GM23248 (cell line): ENCODE data around the gene LIPJ. TPM values are rescaled to one million over a fixed set of nuclear protein-coding genes. Genes with fewer than 3 reads are reported as not detected.

Experiments
- DNase-seq: peaks from one replicate; pipeline ENCODE4 v3.0.0-alpha.2; 2015
- H2AFZ ChIP-seq: fragments of 200-600 bp; sonication (generic); 2 replicates; pipeline ENCODE4 v1.6.1; 2016; ENCODE audit warnings: antibody characterized with exemption
- H3F3A ChIP-seq: fragments of 200-600 bp; sonication (generic); 2 replicates; pipeline ENCODE4 v1.6.1; 2016; ENCODE audit warnings: mild to moderate bottlenecking, antibody characterized with exemption, mixed run types; ENCODE audit not compliant: insufficient read depth
- H3K27ac ChIP-seq: fragments of 200-600 bp; sonication (generic); 2 replicates; pipeline ENCODE4 v1.5.1; 2016; ENCODE audit warnings: mild to moderate bottlenecking
- H3K27me3 ChIP-seq: fragments of 200-600 bp; sonication (generic); replicated peaks from 2 replicates; pipeline ENCODE4 v1.6.1; 2016; ENCODE audit warnings: mild to moderate bottlenecking; ENCODE audit not compliant: insufficient read depth
- H3K36me3 ChIP-seq: fragments of 200-600 bp; sonication (generic); 2 replicates; pipeline ENCODE4 v1.6.1; 2016; ENCODE audit warnings: low read depth, mild to moderate bottlenecking
- H3K4me1 ChIP-seq: fragments of 200-600 bp; sonication (generic); 2 replicates; pipeline ENCODE4 v1.6.1; 2016; ENCODE audit warnings: mild to moderate bottlenecking; ENCODE audit not compliant: insufficient read depth
- H3K4me2 ChIP-seq: fragments of 200-600 bp; sonication (generic); one replicate; pipeline ENCODE4 v1.6.1; 2016; ENCODE audit warnings: mild to moderate bottlenecking; ENCODE audit not compliant: unreplicated experiment
- H3K4me3 ChIP-seq: fragments of 200-600 bp; sonication (generic); 2 replicates; pipeline ENCODE4 v1.5.1; 2016; ENCODE audit warnings: mild to moderate bottlenecking
- H3K79me2 ChIP-seq: fragments of 200-600 bp; sonication (generic); 2 replicates; pipeline ENCODE4 v1.6.1; 2016; ENCODE audit warnings: mild to moderate bottlenecking; ENCODE audit not compliant: insufficient read depth
- H3K9ac ChIP-seq: fragments of 200-600 bp; sonication (generic); 2 replicates; pipeline ENCODE4 v1.6.1; 2016; ENCODE audit warnings: mild to moderate bottlenecking
- H3K9me2 ChIP-seq: fragments of 200-600 bp; sonication (generic); 2 replicates; pipeline ENCODE4 v1.6.1; 2016; ENCODE audit warnings: mixed run types, mild to moderate bottlenecking, moderate library complexity; ENCODE audit not compliant: insufficient read depth
- H3K9me3 ChIP-seq: fragments of 200-600 bp; sonication (generic); one replicate; pipeline ENCODE4 v1.6.1; 2017; ENCODE audit warnings: low read depth
- H4K20me1 ChIP-seq: fragments of 200-600 bp; sonication (generic); 2 replicates; pipeline ENCODE4 v1.6.0; 2016; ENCODE audit not compliant: insufficient read depth
- EZH2 ChIP-seq: fragments of 200-600 bp; sonication (generic); IDR thresholded peaks from 2 replicates; pipeline ENCODE4 v1.6.1; 2018; ENCODE audit warnings: antibody characterized with exemption, mild to moderate bottlenecking; ENCODE audit not compliant: insufficient read depth, poor library complexity, severe bottlenecking
- EZH2phosphoT487 ChIP-seq: fragments of 200-600 bp; sonication (generic); IDR thresholded peaks from 2 replicates; pipeline ENCODE4 v1.6.1; 2018; ENCODE audit warnings: antibody characterized with exemption, moderate library complexity, mild to moderate bottlenecking, low read depth; ENCODE audit not compliant: insufficient read depth
- WGBS, 2 experiments: methylation state at CpG; one replicate each; pipeline ENCODE4 v1.1.6; 2015 to 2017; ENCODE audit warnings: low lambda C conversion rate in 2 of 2, low coverage in 1 of 2; ENCODE audit errors: missing lambda C conversion rate in 2 of 2; 5-methylcytosine and 5-hydroxymethylcytosine counted together
- in situ Hi-C: fragments of 300-500 bp; cut with MboI; formaldehyde crosslinking; loops from 2 replicates; pipeline ENCODE4 v1.15.0; 2020
- polyA plus RNA-seq: library from polyadenylated mRNA; unstranded; fragments of >200 nt; fragmentation: Nextera tagmentation; extraction: Ambion mirVana; gene quantifications from 2 replicates; pipeline ENCODE4 v1.2.1, GENCODE V29; 2016
- total RNA-seq: library from RNA; depleted of rRNA; stranded (reverse); fragments of >200 nt; shearing (Covaris generic); gene quantifications from 2 replicates; pipeline ENCODE4 v1.2.3, GENCODE V29; 2014

LIPJ gene
- total and polyA plus RNA-seq, 2 experiments from 2014 or later: 0.18 TPM; not detected in 1

DNA sequence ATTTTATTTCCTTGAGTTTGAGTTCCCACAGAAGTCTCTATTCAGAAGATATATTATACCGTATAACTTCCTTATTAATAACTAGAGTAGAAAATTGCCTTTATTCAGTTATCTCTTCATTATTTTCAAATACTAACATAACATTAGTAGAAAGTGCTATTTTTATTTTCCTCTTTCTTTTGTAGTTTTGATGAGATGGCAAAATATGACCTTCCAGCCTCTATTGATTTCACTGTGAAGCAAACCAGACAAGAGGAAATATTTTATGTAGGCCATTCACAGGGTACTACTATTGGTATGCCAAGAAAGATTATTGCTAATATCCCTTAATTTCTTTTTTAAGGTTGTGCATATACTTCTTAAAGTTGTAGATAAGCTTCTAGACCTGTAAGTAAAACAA, 7.9 kb downstream of the LIPJ start:
- Histone ChIP-seq H3K4me2 (no peak overlapping the region), H3K27me3 (no peaks in the 10 kb centered on the region), H2AFZ (no peak overlapping the region), H3K4me3 (no peak overlapping the region), H3K9me3 (no peaks in the 10 kb centered on the region), H3K9ac (no peak overlapping the region), H3K36me3 (no peaks in the 10 kb centered on the region), H3K79me2 (no peaks in the 10 kb centered on the region), H3K9me2 (no peaks in the 10 kb centered on the region), H3K27ac (no peak overlapping the region), H3F3A (no peaks in the 10 kb centered on the region), H4K20me1 (no peaks in the 10 kb centered on the region), H3K4me1 (peaks cover 4% of the 10 kb centered on the region; the same call in 1 of the 2 replicates)
- DNase-seq: no peak
- in situ Hi-C loops: no loop called here
- TF ChIP-seq EZH2phosphoT487: no peak
- TF ChIP-seq EZH2: no peak
- 97 to 100% methylated on average over 1 of the region's 1 CpG for WGBS, 2 experiments

DNA sequence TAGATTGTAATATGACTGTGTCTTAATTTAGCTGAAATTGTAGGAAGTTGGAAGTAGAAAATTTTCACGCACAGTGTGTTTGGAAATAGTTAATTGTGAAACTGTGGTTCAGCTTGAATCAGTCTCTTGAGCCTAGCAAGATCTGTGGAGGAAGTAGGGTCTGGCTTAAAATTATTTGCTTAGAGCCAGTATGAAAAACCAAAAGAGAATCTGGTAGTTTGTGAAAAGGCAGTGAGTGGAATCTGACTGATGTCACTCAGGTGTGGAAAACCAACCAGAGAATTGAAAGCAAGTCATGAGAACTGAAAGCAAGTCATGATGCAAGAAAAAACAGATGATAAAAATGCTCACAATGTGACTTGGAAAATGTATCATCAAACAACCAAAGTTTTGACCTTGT, 11.5 kb downstream of the LIPJ start:
- H3K9me2 ChIP-seq: no peaks in the 10 kb centered on the region
- DNase-seq: no peak
- no peak overlapping the region for H3K9ac ChIP-seq
- 92 to 96% methylated on average over 1 of the region's 1 CpG for WGBS, 2 experiments
- H3K27ac ChIP-seq: no peak overlapping the region
- H3K4me2 ChIP-seq: no peak overlapping the region
- H3K4me3 ChIP-seq: no peak overlapping the region
- no peak overlapping the region for H2AFZ ChIP-seq
- no peaks in the 10 kb centered on the region for H3K9me3 ChIP-seq
- no peaks in the 10 kb centered on the region for H3K36me3 ChIP-seq
- no peaks in the 10 kb centered on the region for H3K79me2 ChIP-seq
- H3K4me1 ChIP-seq: no peaks in the 10 kb centered on the region
- H3K27me3 ChIP-seq: no peaks in the 10 kb centered on the region
- no peak for TF ChIP-seq EZH2
- no peak for TF ChIP-seq EZH2phosphoT487
- no peaks in the 10 kb centered on the region for H4K20me1 ChIP-seq
- in situ Hi-C loops: no loop called here
- H3F3A ChIP-seq: no peaks in the 10 kb centered on the region

- TF ChIP-seq EZH2phosphoT487 (no peak), EZH2 (no peak)
- Histone ChIP-seq H3K79me2 (no peaks in the 10 kb centered on the region), H3K4me3 (no peak overlapping the region), H3K4me1 (no peaks in the 10 kb centered on the region), H3K9ac (no peak overlapping the region), H3K36me3 (no peaks in the 10 kb centered on the region), H3K27me3 (no peaks in the 10 kb centered on the region; the same call in 1 of the 2 replicates), H3K27ac (no peak overlapping the region), H2AFZ (peak overlapping the region; percentile 35; the same call in 1 of the 2 replicates), H3K4me2 (no peak overlapping the region), H4K20me1 (no peaks in the 10 kb centered on the region), H3K9me3 (no peaks in the 10 kb centered on the region), H3F3A (no peaks in the 10 kb centered on the region), H3K9me2 (0 out of 2 replicates have a peak, but pooled peaks cover 4% of the 10 kb centered on the region)
- no peak for DNase-seq
- 67 to 71% methylated on average over 6 of the region's 6 CpGs for WGBS, 2 experiments
- in situ Hi-C loops: no loop called here
Observed at GRCh38 chr10:88608052-88608732, 21.6 kb downstream of the LIPJ start.

DNA sequence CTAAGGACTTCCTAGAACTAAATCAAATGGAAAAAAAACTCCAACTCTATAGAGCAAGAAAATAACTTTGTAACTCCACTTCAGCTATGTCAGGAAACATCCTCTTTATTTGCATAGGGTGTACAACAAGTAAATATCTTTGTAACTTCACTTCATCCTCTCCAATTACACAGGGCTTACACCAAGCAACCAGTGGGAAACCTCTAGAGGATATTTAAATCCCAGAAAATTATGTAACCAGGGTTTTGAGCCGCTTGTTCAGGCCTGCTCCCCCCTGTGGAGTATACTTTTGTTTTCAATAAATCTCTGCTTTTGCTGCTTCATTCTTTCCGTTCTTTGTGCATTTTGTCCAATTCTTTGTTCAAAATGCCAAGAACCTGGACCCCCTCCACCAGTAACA, 22.2 kb downstream of the LIPJ start:
- H2AFZ ChIP-seq: peak overlapping the region; percentile 35; the same call in 1 of the 2 replicates
- H3K9ac ChIP-seq: no peak overlapping the region
- H4K20me1 ChIP-seq: no peaks in the 10 kb centered on the region
- WGBS, 2 experiments: 22 to 35% methylated on average over 2 of the region's 2 CpGs
- H3K4me1 ChIP-seq: no peaks in the 10 kb centered on the region
- H3K27me3 ChIP-seq: no peaks in the 10 kb centered on the region; the same call in 1 of the 2 replicates
- H3K79me2 ChIP-seq: no peaks in the 10 kb centered on the region
- no peak for DNase-seq
- H3K4me2 ChIP-seq: no peak overlapping the region
- no peaks in the 10 kb centered on the region for H3K9me3 ChIP-seq
- in situ Hi-C loops: no loop called here
- H3K27ac ChIP-seq: no peak overlapping the region
- no peak for TF ChIP-seq EZH2phosphoT487
- no peak for TF ChIP-seq EZH2
- 0 out of 2 replicates have a peak, but pooled peaks cover 4% of the 10 kb centered on the region for H3K9me2 ChIP-seq
- H3F3A ChIP-seq: no peaks in the 10 kb centered on the region
- no peaks in the 10 kb centered on the region for H3K36me3 ChIP-seq
- H3K4me3 ChIP-seq: no peak overlapping the region
